Measurements from ENCODE around the gene EML1.

EML1 gene

GRCh38 chr14:99961826-99962518 lies 168.8 kb downstream of the EML1 start:
- H3K36me3 ChIP-seq (ENCODE audit: insufficient read depth, low read length): no peaks in the 10 kb centered on the region
- no peaks in the 10 kb centered on the region for H3K9me3 ChIP-seq (ENCODE audit: insufficient read depth, low read depth, low read length)
- H3K27ac ChIP-seq (ENCODE audit: low read depth, low read length): no peak overlapping the region
- WGBS: 45% methylated on average over 17 of the region's 18 CpGs
- no peak overlapping the region for H3K9ac ChIP-seq (ENCODE audit: low read depth, low read length)
- H3K4me3 ChIP-seq (ENCODE audit: low read length): no peak overlapping the region
- H3K4me1 ChIP-seq (ENCODE audit: insufficient read depth, low read length): peaks cover 11% of the 10 kb centered on the region; the same call in 1 of the 2 replicates
- no peaks in the 10 kb centered on the region for H3K27me3 ChIP-seq (ENCODE audit: insufficient read depth, low read length)

- H3K27me3 ChIP-seq (ENCODE audit: insufficient read depth, low read length): peaks cover 19% of the 10 kb centered on the region
- no peak overlapping the region for H3K9ac ChIP-seq (ENCODE audit: low read depth, low read length)
- H3K4me3 ChIP-seq (ENCODE audit: low read length): no peak overlapping the region
- WGBS: 95% methylated on average over 9 of the region's 9 CpGs
- H3K36me3 ChIP-seq (ENCODE audit: insufficient read depth, low read length): no peaks in the 10 kb centered on the region
- H3K27ac ChIP-seq (ENCODE audit: low read depth, low read length): no peak overlapping the region
- peaks cover 24% of the 10 kb centered on the region; the same call in 1 of the 2 replicates for H3K4me1 ChIP-seq (ENCODE audit: insufficient read depth, low read length)
- H3K9me3 ChIP-seq (ENCODE audit: insufficient read depth, low read depth, low read length): no peaks in the 10 kb centered on the region
These were observed 171.8 kb downstream of the EML1 start for GRCh38 chr14:99964979-99965378.

GRCh38 chr14:99966037-99966835 lies 173.0 kb downstream of the EML1 start:
- H3K27me3 ChIP-seq (ENCODE audit: insufficient read depth, low read length): peaks cover 30% of the 10 kb centered on the region
- 85% methylated on average over 23 of the region's 23 CpGs for WGBS
- no peak overlapping the region for H3K4me3 ChIP-seq (ENCODE audit: low read length)
- no peak overlapping the region for H3K9ac ChIP-seq (ENCODE audit: low read depth, low read length)
- H3K36me3 ChIP-seq (ENCODE audit: insufficient read depth, low read length): no peaks in the 10 kb centered on the region
- H3K27ac ChIP-seq (ENCODE audit: low read depth, low read length): no peak overlapping the region
- peaks cover 24% of the 10 kb centered on the region; the same call in 1 of the 2 replicates for H3K4me1 ChIP-seq (ENCODE audit: insufficient read depth, low read length)
- H3K9me3 ChIP-seq (ENCODE audit: insufficient read depth, low read depth, low read length): no peaks in the 10 kb centered on the region; the same call in 1 of the 2 replicates

GRCh38 chr14:99966912-99967311 lies 173.7 kb downstream of the EML1 start:
- peaks cover 30% of the 10 kb centered on the region for H3K27me3 ChIP-seq (ENCODE audit: insufficient read depth, low read length)
- no peaks in the 10 kb centered on the region for H3K36me3 ChIP-seq (ENCODE audit: insufficient read depth, low read length)
- H3K9ac ChIP-seq (ENCODE audit: low read depth, low read length): no peak overlapping the region
- H3K4me3 ChIP-seq (ENCODE audit: low read length): no peak overlapping the region
- WGBS: 77% methylated on average over 12 of the region's 12 CpGs
- peaks cover 24% of the 10 kb centered on the region; the same call in 1 of the 2 replicates for H3K4me1 ChIP-seq (ENCODE audit: insufficient read depth, low read length)
- no peaks in the 10 kb centered on the region; the same call in 1 of the 2 replicates for H3K9me3 ChIP-seq (ENCODE audit: insufficient read depth, low read depth, low read length)
- H3K27ac ChIP-seq (ENCODE audit: low read depth, low read length): no peak overlapping the region

- Histone ChIP-seq H3K27ac (ENCODE audit: low read depth, low read length) (no peak overlapping the region), H3K36me3 (ENCODE audit: insufficient read depth, low read length) (no peaks in the 10 kb centered on the region), H3K9ac (ENCODE audit: low read depth, low read length) (no peak overlapping the region), H3K27me3 (ENCODE audit: insufficient read depth, low read length) (peaks cover 41% of the 10 kb centered on the region), H3K4me1 (ENCODE audit: insufficient read depth, low read length) (peaks cover 20% of the 10 kb centered on the region; the same call in 1 of the 2 replicates), H3K9me3 (ENCODE audit: insufficient read depth, low read depth, low read length) (no peaks in the 10 kb centered on the region; the same call in 1 of the 2 replicates), H3K4me3 (ENCODE audit: low read length) (no peak overlapping the region)
- 88% methylated on average over 11 of the region's 11 CpGs for WGBS
These were observed 175.1 kb downstream of the EML1 start for GRCh38 chr14:99968191-99968920.

- Histone ChIP-seq H3K36me3 (ENCODE audit: insufficient read depth, low read length) (no peaks in the 10 kb centered on the region), H3K9ac (ENCODE audit: low read depth, low read length) (no peak overlapping the region), H3K4me3 (ENCODE audit: low read length) (no peak overlapping the region), H3K4me1 (ENCODE audit: insufficient read depth, low read length) (peaks cover 20% of the 10 kb centered on the region; the same call in 1 of the 2 replicates), H3K27ac (ENCODE audit: low read depth, low read length) (no peak overlapping the region), H3K27me3 (ENCODE audit: insufficient read depth, low read length) (peaks cover 41% of the 10 kb centered on the region), H3K9me3 (ENCODE audit: insufficient read depth, low read depth, low read length) (no peaks in the 10 kb centered on the region; the same call in 1 of the 2 replicates)
- 64% methylated on average over 5 of the region's 5 CpGs for WGBS
These were observed 175.7 kb downstream of the EML1 start for GRCh38 chr14:99968941-99969340.

GRCh38 chr14:99969673-99970322 lies 176.6 kb downstream of the EML1 start:
- Histone ChIP-seq H3K9ac (ENCODE audit: low read depth, low read length) (no peak overlapping the region), H3K9me3 (ENCODE audit: insufficient read depth, low read depth, low read length) (no peaks in the 10 kb centered on the region; the same call in 1 of the 2 replicates), H3K27ac (ENCODE audit: low read depth, low read length) (no peak overlapping the region), H3K36me3 (ENCODE audit: insufficient read depth, low read length) (no peaks in the 10 kb centered on the region), H3K4me1 (ENCODE audit: insufficient read depth, low read length) (peaks cover 20% of the 10 kb centered on the region; the same call in 1 of the 2 replicates), H3K4me3 (ENCODE audit: low read length) (no peak overlapping the region), H3K27me3 (ENCODE audit: insufficient read depth, low read length) (peaks cover 41% of the 10 kb centered on the region)
- WGBS: 93% methylated on average over 6 of the region's 6 CpGs

GRCh38 chr14:99971087-99971940 lies 178.1 kb downstream of the EML1 start:
- Histone ChIP-seq H3K27ac (ENCODE audit: low read depth, low read length) (peak overlapping the region; percentile 88; the same call in 1 of the 2 replicates), H3K9me3 (ENCODE audit: insufficient read depth, low read depth, low read length) (peaks cover 5% of the 10 kb centered on the region; the same call in 1 of the 2 replicates), H3K36me3 (ENCODE audit: insufficient read depth, low read length) (no peaks in the 10 kb centered on the region), H3K4me1 (ENCODE audit: insufficient read depth, low read length) (peaks cover 20% of the 10 kb centered on the region; the same call in 1 of the 2 replicates), H3K27me3 (ENCODE audit: insufficient read depth, low read length) (peaks cover 41% of the 10 kb centered on the region), H3K9ac (ENCODE audit: low read depth, low read length) (peak overlapping the region; percentile 90), H3K4me3 (ENCODE audit: low read length) (peak overlapping the region; percentile 61)
- WGBS: 3% methylated on average over 112 of the region's 117 CpGs

GRCh38 chr14:99971941-99972747 lies 178.9 kb downstream of the EML1 start:
- peaks cover 5% of the 10 kb centered on the region; the same call in 1 of the 2 replicates for H3K9me3 ChIP-seq (ENCODE audit: insufficient read depth, low read depth, low read length)
- H3K4me1 ChIP-seq (ENCODE audit: insufficient read depth, low read length): 0 out of 2 replicates have a peak, but pooled peaks cover 13% of the 10 kb centered on the region
- peaks cover 41% of the 10 kb centered on the region for H3K27me3 ChIP-seq (ENCODE audit: insufficient read depth, low read length)
- under 1% methylated on average over 79 of the region's 79 CpGs for WGBS
- H3K4me3 ChIP-seq (ENCODE audit: low read length): peak overlapping the region; percentile 61
- H3K9ac ChIP-seq (ENCODE audit: low read depth, low read length): peak overlapping the region; percentile 67; the same call in 1 of the 2 replicates
- H3K36me3 ChIP-seq (ENCODE audit: insufficient read depth, low read length): no peaks in the 10 kb centered on the region
- H3K27ac ChIP-seq (ENCODE audit: low read depth, low read length): no peak overlapping the region
